Spleen (tissue), 7 donors: ENCODE data around the gene AK9.

ENCODE experiments used
- POLR2A ChIP-seq, 3 donors: fragments of 450-650 bp; IDR thresholded peaks; one replicate each; pipeline ENCODE4 v1.5.1; 2017; ENCODE audit warnings: antibody characterized with exemption in 3 of 3, mild to moderate bottlenecking in 1 of 3
- TF ChIP-seq, protein P1 (sequence below), 11 experiments: fragments of 200-600 bp in 7 of 11; fragments of 450-650 bp in 4 of 11; sonication (generic) in 4 of 11; IDR thresholded peaks in 8 of 11; conservative IDR thresholded peaks in 3 of 11; 1 replicate in 7 of 11; 2 replicates in 4 of 11; pipeline versions ENCODE4 v1.4.0 to v1.8.0; 2016 to 2021; ENCODE audit warnings: antibody characterized with exemption in 11 of 11, inconsistent platforms in 4 of 11, mild to moderate bottlenecking in 1 of 11
- donor health status: DM: no; HTN: no; CAD: no; lungs with moderate emphysema.
- donor health status: DM: no; HTN: no; CAD: no.
- donor health status: DM: no; HTN: no; CAD: no.

- TF ChIP-seq POLR2A (IDR thresholded peaks at IDR 0.05), result no peak
- TF ChIP-seq, protein P1, sequence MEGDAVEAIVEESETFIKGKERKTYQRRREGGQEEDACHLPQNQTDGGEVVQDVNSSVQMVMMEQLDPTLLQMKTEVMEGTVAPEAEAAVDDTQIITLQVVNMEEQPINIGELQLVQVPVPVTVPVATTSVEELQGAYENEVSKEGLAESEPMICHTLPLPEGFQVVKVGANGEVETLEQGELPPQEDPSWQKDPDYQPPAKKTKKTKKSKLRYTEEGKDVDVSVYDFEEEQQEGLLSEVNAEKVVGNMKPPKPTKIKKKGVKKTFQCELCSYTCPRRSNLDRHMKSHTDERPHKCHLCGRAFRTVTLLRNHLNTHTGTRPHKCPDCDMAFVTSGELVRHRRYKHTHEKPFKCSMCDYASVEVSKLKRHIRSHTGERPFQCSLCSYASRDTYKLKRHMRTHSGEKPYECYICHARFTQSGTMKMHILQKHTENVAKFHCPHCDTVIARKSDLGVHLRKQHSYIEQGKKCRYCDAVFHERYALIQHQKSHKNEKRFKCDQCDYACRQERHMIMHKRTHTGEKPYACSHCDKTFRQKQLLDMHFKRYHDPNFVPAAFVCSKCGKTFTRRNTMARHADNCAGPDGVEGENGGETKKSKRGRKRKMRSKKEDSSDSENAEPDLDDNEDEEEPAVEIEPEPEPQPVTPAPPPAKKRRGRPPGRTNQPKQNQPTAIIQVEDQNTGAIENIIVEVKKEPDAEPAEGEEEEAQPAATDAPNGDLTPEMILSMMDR (IDR thresholded peaks at IDR 0.05 in 8 of 11, conservative IDR thresholded peaks at IDR 0.05 in 3 of 11), result no peak
Measured at GRCh38 chr6:109736273-109737025, 45.4 kb upstream of the AK9 start.
